WTC11 (cell line): ENCODE results near the gene SLC25A6. TPM values are rescaled to one million over a fixed set of nuclear protein-coding genes. Genes with fewer than 3 reads are reported as not detected.
A peak's percentile ranks its signal among the peaks of the same experiment; 100 is the strongest.

ENCODE experiments used
- ARID4B ChIP-seq: sonication (generic); formaldehyde crosslinking; IDR thresholded peaks from 2 replicates; pipeline ENCODE4 v1.8.0; 2023; ENCODE audit warnings: missing genetic modification reagents, mild to moderate bottlenecking, borderline replicate concordance
- CBFB ChIP-seq: sonication (generic); formaldehyde crosslinking; IDR thresholded peaks from 2 replicates; pipeline ENCODE4 v1.8.1; 2022; ENCODE audit warnings: mild to moderate bottlenecking, low read depth, missing genetic modification reagents
- ELF4 ChIP-seq: sonication (generic); formaldehyde crosslinking; IDR thresholded peaks from 2 replicates; pipeline ENCODE4 v1.8.1; 2022; ENCODE audit warnings: low read depth, mild to moderate bottlenecking, moderate library complexity, missing genetic modification reagents
- EMX1 ChIP-seq: fragments of 250-450 bp; sonication (Bioruptor Pico); IDR thresholded peaks from 2 replicates; pipeline ENCODE4 v1.8.0; 2021; ENCODE audit warnings: mild to moderate bottlenecking
- ERG ChIP-seq: fragments of 250-450 bp; sonication (Bioruptor Pico); IDR thresholded peaks from 2 replicates; pipeline ENCODE4 v1.8.0; 2021; ENCODE audit warnings: mild to moderate bottlenecking
- FOXJ3 ChIP-seq: sonication (generic); formaldehyde crosslinking; IDR thresholded peaks from 2 replicates; pipeline ENCODE4 v1.9.0; 2021; ENCODE audit warnings: missing genetic modification reagents, mild to moderate bottlenecking, borderline replicate concordance
- FOXK1 ChIP-seq: sonication (generic); formaldehyde crosslinking; IDR thresholded peaks from 2 replicates; pipeline ENCODE4 v1.8.0; 2022; ENCODE audit warnings: mild to moderate bottlenecking, moderate library complexity, missing genetic modification reagents
- FOXP1 ChIP-seq: sonication (generic); formaldehyde crosslinking; IDR thresholded peaks from 2 replicates; pipeline ENCODE4 v1.8.0; 2022; ENCODE audit warnings: missing genetic modification reagents, mild to moderate bottlenecking, moderate library complexity, borderline replicate concordance
- HMGA2 ChIP-seq: fragments of 250-450 bp; sonication (Bioruptor Pico); IDR thresholded peaks from 2 replicates; pipeline ENCODE4 v1.4.0; 2021; ENCODE audit warnings: mild to moderate bottlenecking, moderate library complexity
- HMGXB4 ChIP-seq: sonication (generic); formaldehyde crosslinking; IDR thresholded peaks from 2 replicates; pipeline ENCODE4 v1.8.1; 2023; ENCODE audit warnings: mild to moderate bottlenecking, moderate library complexity, missing genetic modification reagents
- IRF2 ChIP-seq: sonication (generic); formaldehyde crosslinking; IDR thresholded peaks from 2 replicates; pipeline ENCODE4 v1.8.0; 2022; ENCODE audit warnings: low read depth, missing genetic modification reagents, borderline replicate concordance
- MXD4 ChIP-seq: fragments of 250-450 bp; sonication (Bioruptor Pico); IDR thresholded peaks from 2 replicates; pipeline ENCODE4 v1.8.0; 2021; ENCODE audit warnings: mild to moderate bottlenecking, moderate library complexity, borderline replicate concordance
- NFATC4 ChIP-seq: fragments of 250-450 bp; sonication (Bioruptor Pico); IDR thresholded peaks from 2 replicates; pipeline ENCODE4 v1.9.0; 2021; ENCODE audit warnings: mild to moderate bottlenecking
- NR2C2 ChIP-seq: sonication (generic); formaldehyde crosslinking; IDR thresholded peaks from 2 replicates; pipeline ENCODE4 v1.8.0; 2022; ENCODE audit warnings: mild to moderate bottlenecking, missing genetic modification reagents
- PRRX2 ChIP-seq: fragments of 250-450 bp; sonication (Bioruptor Pico); IDR thresholded peaks from 2 replicates; pipeline ENCODE4 v1.8.0; 2021; ENCODE audit warnings: mild to moderate bottlenecking
- SMAD3 ChIP-seq: sonication (generic); formaldehyde crosslinking; IDR thresholded peaks from 2 replicates; pipeline ENCODE4 v1.8.0; 2022; ENCODE audit warnings: missing genetic modification reagents, mild to moderate bottlenecking, borderline replicate concordance
- TEAD4 ChIP-seq: sonication (generic); formaldehyde crosslinking; IDR thresholded peaks from 2 replicates; pipeline ENCODE4 v1.8.0; 2022; ENCODE audit warnings: mild to moderate bottlenecking, missing genetic modification reagents
- TP53 ChIP-seq: sonication (generic); formaldehyde crosslinking; IDR thresholded peaks from 2 replicates; pipeline ENCODE4 v1.8.1; 2023; ENCODE audit warnings: mild to moderate bottlenecking, missing genetic modification reagents
- ZMAT4 ChIP-seq: fragments of 250-450 bp; sonication (Bioruptor Pico); IDR thresholded peaks from 2 replicates; pipeline ENCODE4 v1.9.0; 2021; ENCODE audit warnings: mild to moderate bottlenecking
- ZNF121 ChIP-seq: sonication (generic); formaldehyde crosslinking; IDR thresholded peaks from 2 replicates; pipeline ENCODE4 v1.8.0; 2023; ENCODE audit warnings: missing genetic modification reagents
- ZNF138 ChIP-seq: sonication (generic); formaldehyde crosslinking; conservative IDR thresholded peaks from 2 replicates; pipeline ENCODE4 v1.8.1; 2022; ENCODE audit warnings: mild to moderate bottlenecking, moderate library complexity, missing genetic modification reagents
- ZNF219 ChIP-seq: sonication (generic); formaldehyde crosslinking; IDR thresholded peaks from 2 replicates; pipeline ENCODE4 v1.8.0; 2023; ENCODE audit warnings: missing genetic modification reagents, mild to moderate bottlenecking, borderline replicate concordance
- ZNF416 ChIP-seq: fragments of 250-450 bp; sonication (Bioruptor Pico); IDR thresholded peaks from 2 replicates; pipeline ENCODE4 v1.9.0; 2021; ENCODE audit warnings: mild to moderate bottlenecking, inconsistent platforms
- ZNF671 ChIP-seq: fragments of 250-450 bp; sonication (Bioruptor Pico); IDR thresholded peaks from 2 replicates; pipeline ENCODE4 v1.8.0; 2021; ENCODE audit warnings: mild to moderate bottlenecking
- total RNA-seq: library from RNA; stranded (reverse); gene quantifications from 3 replicates; pipeline ENCODE4 v1.2.3, GENCODE V29; 2021
- TF ChIP-seq, protein P1 (sequence below): sonication (generic); formaldehyde crosslinking; IDR thresholded peaks from 2 replicates; pipeline ENCODE4 v1.8.1; 2023; ENCODE audit warnings: mild to moderate bottlenecking, missing genetic modification reagents, moderate library complexity
- TF ChIP-seq, protein P2 (sequence below): sonication (generic); formaldehyde crosslinking; conservative IDR thresholded peaks from 2 replicates; pipeline ENCODE4 v1.8.1; 2022; ENCODE audit warnings: mild to moderate bottlenecking, missing genetic modification reagents
- TF ChIP-seq, protein P3 (sequence below): sonication (generic); formaldehyde crosslinking; IDR thresholded peaks from 2 replicates; pipeline ENCODE4 v1.8.1; 2023; ENCODE audit warnings: mild to moderate bottlenecking, missing genetic modification reagents, moderate library complexity

Gene SLC25A6
- total RNA-seq, 1 experiment from 2014 or later: 627 TPM

GRCh38 chrX:1418901-1419544 lies 27.1 kb upstream of the SLC25A6 start (continued):
- peak; percentile 85 for TF ChIP-seq EMX1 (CRISPR knock-in tag)
- TF ChIP-seq ZNF138: no peak
- peak; percentile 5; the same call in 1 of the 2 replicates for TF ChIP-seq ZMAT4 (CRISPR knock-in tag)
- no peak for TF ChIP-seq NR2C2 (CRISPR knock-in tag)
- peak; percentile 47 for TF ChIP-seq NFATC4 (CRISPR knock-in tag)
- no peak for TF ChIP-seq FOXK1 (CRISPR knock-in tag)
- no peak; the same call in 1 of the 2 replicates for TF ChIP-seq ZNF671 (CRISPR knock-in tag)
- TF ChIP-seq IRF2 (CRISPR knock-in tag): no peak
- TF ChIP-seq ZNF416 (CRISPR knock-in tag): peak; percentile 73
- no peak for TF ChIP-seq TP53 (CRISPR knock-in tag)
- TF ChIP-seq HMGXB4 (CRISPR knock-in tag): no peak
- TF ChIP-seq ZNF121 (CRISPR knock-in tag): no peak
- no peak for TF ChIP-seq ZNF219
- TF ChIP-seq, protein P1, sequence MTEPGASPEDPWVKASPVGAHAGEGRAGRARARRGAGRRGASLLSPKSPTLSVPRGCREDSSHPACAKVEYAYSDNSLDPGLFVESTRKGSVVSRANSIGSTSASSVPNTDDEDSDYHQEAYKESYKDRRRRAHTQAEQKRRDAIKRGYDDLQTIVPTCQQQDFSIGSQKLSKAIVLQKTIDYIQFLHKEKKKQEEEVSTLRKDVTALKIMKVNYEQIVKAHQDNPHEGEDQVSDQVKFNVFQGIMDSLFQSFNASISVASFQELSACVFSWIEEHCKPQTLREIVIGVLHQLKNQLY: no peak
- no peak for TF ChIP-seq MXD4 (CRISPR knock-in tag)
- no peak for TF ChIP-seq HMGA2 (CRISPR knock-in tag)
- TF ChIP-seq PRRX2 (CRISPR knock-in tag): 0 out of 2 replicates have a peak, but pooled peaks have one; percentile 6
- TF ChIP-seq, protein P2, sequence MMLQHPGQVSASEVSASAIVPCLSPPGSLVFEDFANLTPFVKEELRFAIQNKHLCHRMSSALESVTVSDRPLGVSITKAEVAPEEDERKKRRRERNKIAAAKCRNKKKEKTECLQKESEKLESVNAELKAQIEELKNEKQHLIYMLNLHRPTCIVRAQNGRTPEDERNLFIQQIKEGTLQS: no peak
- no peak for TF ChIP-seq TEAD4 (CRISPR knock-in tag)
- no peak for TF ChIP-seq ELF4 (CRISPR knock-in tag)
- TF ChIP-seq, protein P3, sequence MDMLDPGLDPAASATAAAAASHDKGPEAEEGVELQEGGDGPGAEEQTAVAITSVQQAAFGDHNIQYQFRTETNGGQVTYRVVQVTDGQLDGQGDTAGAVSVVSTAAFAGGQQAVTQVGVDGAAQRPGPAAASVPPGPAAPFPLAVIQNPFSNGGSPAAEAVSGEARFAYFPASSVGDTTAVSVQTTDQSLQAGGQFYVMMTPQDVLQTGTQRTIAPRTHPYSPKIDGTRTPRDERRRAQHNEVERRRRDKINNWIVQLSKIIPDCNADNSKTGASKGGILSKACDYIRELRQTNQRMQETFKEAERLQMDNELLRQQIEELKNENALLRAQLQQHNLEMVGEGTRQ (CRISPR knock-in tag): no peak
- 0 out of 2 replicates have a peak, but pooled peaks have one; percentile 46 for TF ChIP-seq ARID4B
- TF ChIP-seq FOXP1 (CRISPR knock-in tag): no peak
- no peak for TF ChIP-seq CBFB (CRISPR knock-in tag)
- TF ChIP-seq FOXJ3: no peak
- peak; percentile 6; the same call in 1 of the 2 replicates for TF ChIP-seq ERG
- TF ChIP-seq SMAD3 (CRISPR knock-in tag): no peak
